GM19023 (cell line): ENCODE measurements around the gene DCST1.

ENCODE experiments used
- ATAC-seq: cut with Tn5 transposase; IDR thresholded peaks from one replicate; pipeline ENCODE4 v1.9.1; 2021; ENCODE audit warnings: mild to moderate bottlenecking, moderate library complexity; ENCODE audit not compliant: unreplicated experiment

DCST1 gene

GRCh38 chr1:155030243-155030795 lies 3.3 kb upstream of the DCST1 start:
- ATAC-seq = no peak

- ATAC-seq = no peak
Observed at GRCh38 chr1:155030899-155031298, 2.7 kb upstream of the DCST1 start.

DNA sequence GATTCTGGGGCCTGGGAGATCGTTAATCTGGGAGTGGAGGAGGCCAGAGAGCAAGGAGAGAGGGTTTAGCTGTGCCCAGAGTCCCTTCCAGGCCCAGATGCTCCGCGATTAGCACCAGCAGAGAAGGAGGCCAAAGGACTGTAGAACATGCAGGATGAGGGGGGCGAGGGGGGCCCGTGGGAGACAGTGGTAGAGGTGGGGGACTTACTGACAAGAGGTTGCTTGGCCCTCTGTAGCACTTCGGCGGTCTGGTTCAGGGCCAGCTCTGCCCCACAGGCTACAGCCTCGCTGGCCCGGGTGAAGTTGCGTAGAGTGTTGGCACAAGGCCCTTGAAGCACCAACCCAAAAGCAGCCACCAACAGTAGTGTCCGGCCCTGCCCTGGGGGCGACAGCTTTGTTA lies 738 bp upstream of the DCST1 start:
- no peak for ATAC-seq

DNA sequence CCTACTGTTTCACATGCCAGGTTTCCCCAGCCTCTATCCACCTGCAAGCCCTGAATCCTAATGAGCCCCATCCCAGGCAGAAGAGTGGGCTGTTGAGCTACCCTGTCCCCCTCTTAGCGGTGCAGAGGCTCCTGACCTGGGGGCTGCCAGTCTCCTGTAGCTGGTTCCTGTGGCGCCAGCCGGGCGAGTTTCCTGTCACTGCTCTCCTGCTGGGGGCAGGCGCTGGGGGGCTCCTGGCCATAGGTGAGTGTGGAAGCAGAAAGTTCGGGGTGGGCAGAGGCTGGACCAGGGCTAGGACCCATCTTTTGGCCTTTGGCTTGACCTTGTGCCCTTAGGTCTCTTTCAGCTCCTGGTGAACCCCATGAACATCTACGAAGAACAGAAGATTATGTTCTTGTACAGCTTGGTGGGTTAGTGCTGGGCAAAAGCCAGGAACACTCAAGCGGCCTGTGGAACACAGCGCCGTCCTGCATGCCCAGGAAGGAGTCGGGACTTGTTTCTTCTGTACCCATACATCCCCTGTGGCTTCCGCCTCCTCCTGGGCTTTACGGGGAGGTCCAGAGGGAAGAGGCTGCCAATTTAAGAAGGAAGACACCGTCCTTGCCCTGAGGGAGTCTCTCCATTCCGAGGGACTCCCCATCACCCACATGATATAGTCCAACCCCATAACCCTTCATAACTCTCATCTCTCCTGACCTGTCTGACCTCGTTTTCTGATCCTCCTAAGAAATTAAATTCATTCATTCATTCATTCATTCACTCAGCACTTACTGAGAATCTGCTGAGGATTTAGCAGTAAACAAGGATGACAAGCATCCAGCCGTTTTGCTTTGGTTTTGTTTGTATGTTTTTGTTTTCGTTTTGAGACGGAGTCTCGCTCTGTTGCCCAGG lies 939 bp downstream of the DCST1 start:
- no peak for ATAC-seq

GRCh38 chr1:155035936-155036335 lies 2.3 kb downstream of the DCST1 start:
- no peak for ATAC-seq

GRCh38 chr1:155037043-155037442 lies 3.4 kb downstream of the DCST1 start:
- no peak for ATAC-seq

GRCh38 chr1:155037851-155038441 lies 4.3 kb downstream of the DCST1 start:
- no peak for ATAC-seq

DNA sequence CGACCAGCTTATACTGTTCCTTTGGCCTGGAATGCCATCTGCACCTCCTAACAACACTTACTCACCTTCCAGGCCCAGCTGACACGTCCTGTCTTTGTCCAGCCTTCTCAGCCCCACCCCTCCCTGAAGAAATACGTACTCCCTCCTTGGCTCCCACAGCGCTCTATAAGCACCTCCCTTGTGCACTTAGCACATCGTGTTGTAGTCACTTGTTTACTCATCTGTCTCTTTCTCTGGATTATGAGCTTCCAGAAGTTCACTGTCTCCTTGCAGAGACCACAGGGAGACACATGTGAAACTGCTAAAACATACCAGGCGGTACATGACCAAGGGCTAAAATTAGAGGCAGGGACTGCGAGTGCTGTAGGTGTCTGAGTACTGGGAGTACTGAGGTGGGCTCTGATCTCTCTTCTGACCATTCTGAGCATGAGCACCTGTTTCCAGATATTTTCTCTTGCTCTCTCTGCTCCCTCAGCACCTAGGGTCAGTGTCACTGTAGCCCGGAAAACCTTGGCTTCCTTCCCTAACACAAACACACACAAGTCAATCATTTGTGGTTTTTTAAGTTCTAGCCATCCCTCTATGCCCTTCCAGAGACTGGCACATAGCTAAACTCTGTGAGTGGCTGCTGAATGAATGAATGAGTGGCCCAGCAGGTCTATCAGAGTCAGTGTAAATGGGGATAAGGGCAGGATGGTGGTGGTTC lies 5.1 kb downstream of the DCST1 start:
- ATAC-seq = no peak

- ATAC-seq = no peak
Observed at GRCh38 chr1:155039308-155039669, 5.7 kb downstream of the DCST1 start.

DNA sequence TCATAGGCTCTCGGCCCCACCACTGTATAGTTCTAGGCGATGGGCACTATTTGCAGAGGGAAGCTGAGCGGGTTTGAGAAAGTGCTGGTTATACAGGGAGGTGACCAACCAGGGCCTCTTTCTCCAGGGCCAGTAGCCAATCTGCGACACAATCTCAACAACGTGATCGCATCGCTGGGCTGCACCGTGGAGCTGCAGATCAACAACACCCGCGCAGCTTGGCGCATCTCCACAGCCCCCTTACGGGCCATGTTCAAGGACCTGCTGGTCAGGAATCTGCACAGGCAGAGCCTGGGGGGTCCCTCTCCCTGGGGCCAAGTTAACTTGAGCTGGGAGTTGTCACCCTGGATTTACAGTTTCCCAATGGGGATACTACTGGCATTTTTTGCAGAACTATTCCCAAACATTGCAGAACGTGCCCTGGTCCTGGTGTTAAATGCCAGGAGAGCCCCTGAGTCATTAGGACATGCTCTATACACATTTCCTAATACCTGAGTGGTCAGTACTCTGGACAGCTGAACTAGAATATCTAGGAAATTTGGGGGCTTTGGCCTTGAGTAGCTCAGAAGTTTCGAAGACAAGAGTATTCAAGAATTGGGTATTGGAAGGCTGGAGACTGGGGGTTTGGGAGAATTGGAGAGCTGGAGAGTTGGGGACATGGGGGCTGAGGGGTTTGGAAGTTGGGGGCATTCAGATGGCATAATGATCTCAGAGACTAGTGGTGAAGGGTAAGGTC lies 6.9 kb downstream of the DCST1 start:
- ATAC-seq = no peak

DNA sequence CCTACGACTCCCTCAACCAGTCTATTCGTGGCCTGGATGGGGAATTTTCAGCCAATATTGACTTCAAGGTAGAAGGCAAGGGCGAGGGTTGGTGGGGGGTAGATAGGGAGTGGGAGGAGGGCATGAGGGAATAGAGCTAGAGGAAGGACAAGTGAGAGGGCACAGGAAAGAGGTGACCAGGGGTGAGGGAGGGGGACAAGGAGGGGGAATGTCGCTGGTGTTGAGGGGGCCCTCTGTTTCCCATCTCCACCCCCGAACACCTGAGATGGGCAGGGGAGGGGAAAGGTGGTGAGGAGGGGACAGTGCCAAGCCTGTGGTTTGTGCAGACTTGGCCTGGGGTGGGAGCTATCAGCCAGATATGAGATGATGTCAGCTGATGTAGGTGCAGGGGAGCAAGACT lies 9.2 kb downstream of the DCST1 start:
- ATAC-seq = no peak

DNA sequence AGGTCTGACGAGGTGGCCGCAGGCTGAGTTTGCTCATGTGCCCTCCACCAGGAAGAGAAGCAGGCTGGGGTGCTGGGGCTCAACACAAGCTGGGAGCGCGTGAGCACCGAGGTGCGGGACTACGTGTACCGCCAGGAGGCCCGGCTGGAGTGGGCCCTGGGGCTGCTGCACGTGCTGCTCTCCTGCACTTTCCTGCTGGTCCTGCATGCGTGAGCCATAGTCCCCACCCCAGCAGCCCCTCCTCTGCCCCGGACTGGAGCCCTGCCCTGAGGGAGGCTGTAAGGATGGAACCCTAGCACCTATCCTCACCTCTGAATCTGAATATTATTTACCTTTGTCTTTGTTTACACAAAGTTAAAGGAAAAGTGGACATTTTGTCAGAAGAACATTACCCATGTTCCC lies 9.7 kb downstream of the DCST1 start:
- ATAC-seq = no peak

- ATAC-seq = no peak
Observed at GRCh38 chr1:155043793-155044192, 10.2 kb downstream of the DCST1 start.

DNA sequence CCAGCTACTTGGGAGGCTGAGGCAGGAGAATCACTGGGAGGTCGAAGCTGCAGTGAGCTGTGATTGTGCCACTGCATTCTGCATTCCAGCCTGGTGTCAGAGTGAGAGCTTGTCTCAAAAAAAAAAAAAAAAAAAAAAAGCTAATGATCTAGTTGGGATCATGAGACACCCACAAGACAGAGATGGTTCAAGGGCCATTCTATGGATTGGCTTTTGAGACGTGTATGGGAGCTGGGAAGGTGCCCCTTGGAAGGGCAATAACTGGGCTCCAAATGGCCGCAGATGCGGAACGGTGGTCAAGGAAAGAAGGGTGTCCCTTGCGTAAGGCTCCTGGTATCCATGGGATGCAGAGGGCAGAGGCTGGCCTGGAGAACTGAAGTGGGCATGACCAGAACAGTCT lies 10.7 kb downstream of the DCST1 start:
- ATAC-seq = no peak

DNA sequence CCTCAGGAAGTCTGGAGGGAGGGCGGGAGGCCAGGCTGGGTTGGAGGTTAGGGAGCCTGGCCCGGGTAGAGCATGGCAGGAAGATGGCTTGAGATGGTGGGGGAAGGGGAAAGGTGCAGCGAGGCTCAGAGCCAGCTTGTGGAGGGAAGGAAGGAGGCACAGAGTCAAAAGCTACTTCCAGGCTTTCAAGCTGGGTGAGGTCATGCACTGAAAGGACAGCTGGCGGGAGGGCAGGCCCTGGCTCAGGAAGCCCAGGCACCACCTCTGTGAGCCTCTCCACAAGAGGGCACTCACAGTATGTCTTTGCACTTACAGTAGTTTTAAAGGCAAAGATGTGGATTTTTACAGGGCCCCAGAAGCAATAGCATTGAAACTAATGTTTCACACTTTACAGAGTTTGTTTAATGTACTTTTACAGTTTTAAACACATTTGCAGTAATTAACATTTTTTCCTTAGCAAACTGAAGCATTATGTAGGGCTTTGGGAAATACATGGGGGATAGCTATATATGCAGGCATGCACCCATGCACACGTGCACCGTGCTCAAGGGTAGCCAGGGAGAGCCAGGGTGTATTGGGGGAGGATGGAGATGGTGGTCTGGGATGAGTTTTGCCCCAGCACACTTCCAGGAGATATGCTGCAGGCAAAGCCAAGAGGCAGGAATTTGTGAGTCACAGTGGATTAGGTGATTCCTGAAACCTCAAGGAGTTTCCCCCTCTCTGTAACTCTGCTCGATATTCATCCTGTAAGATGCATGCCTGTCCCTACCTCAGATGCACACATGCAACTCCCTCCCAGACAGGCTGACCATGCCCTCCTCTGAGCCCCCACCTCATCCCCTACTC lies 11.4 kb downstream of the DCST1 start:
- no peak for ATAC-seq

DNA sequence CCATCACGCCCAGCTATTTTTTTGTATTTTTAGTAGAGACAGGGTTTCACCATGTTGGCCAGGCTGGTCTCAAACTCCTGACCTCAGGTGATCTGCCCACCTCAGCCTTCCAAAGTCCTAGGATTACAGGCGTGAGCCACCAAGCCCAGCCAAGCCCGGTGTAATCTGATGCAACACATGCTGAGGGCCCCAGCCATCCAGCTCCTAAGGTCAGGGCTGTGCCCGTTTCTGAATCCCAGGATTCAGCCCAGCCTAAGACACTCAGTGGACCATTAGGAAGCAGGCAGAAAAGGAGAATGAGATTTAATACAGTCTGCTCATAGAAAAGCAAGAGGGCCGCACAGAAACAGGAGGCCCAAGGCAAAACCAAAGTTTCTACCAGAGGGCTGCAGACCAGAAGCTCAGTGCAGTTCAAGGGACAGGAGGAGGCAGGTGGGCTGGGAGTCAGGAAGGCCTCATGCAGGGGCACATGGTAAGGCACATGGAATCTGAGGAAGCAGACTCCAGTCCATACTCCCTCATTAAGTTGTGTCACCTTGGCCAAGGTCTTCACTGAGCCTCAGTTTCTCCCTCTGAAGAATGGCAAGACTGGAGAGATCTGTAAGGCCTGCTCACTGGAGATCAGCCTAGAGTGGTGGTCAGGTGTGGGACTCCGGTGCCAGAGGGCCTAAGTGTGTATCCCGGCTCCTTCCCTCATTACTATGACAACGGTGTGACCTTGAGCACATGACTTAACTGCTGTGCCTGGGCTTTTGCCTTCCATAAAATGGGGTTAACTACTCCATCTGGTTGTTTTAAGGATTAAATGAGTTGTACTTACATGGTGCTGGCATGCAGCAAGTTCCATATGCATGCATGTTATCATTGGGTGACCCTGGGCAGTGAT lies 15.1 kb downstream of the DCST1 start:
- no peak for ATAC-seq

DNA sequence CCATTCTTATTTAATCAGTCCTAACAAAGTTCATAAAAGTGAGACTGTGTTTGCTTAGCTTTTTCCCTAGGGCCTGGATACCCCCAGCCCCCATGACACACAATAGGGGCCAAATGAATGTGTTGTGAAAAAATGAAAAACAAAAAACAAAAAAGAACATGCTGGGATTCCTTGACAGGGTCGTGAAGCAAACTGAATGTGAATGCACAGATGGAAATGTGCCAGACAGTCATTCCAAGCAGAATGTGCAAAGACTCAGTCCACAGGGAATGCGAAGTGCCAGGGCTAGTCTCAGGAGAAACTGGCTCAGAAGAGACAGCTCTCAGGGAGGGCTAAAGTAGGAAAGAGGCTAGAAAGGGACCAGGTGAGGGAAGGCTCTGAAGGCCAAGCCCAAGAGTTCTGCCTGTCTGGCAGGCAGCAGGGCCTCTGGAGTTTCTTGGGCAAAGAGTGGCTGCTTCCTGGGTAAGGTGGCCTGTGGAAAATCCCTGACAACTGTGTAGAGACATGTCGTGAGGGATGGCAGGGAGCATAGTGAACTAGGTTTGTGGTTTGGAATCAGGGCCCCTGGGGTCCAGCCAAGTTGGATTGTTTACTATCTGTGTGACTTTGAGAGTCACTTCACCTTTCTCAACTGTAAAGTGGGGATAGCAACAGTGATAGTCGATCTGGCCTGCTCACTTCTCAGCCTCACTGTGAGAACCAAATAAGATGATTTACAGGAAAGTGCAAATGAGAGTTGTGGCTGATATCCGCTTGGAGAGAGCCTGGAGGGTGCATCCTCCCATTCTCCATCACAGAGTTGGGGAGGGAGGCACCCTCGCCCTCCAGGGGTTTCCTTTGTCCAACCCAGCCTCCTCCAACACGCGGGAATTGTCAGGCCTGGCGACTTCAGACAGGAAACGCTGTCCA lies 16.3 kb downstream of the DCST1 start:
- ATAC-seq = no peak
